IMR-90 (cell line): ENCODE measurements around the gene SEC16A. TPM values are rescaled to one million over a fixed set of nuclear protein-coding genes. Genes with fewer than 3 reads are reported as not detected.

Source experiments
- ATAC-seq: fragments of 200-7000 bp; cut with Tn5 transposase; 2 replicates; pipeline ENCODE4 v1.9.1; 2020; ENCODE audit warnings: low read depth, mild to moderate bottlenecking, moderate library complexity
- BruUV-seq: library from RNA; stranded (reverse); fragments of 400-500 nt; replicated peaks from 2 replicates; lab custom pipeline; 2021; lab: Mats Ljungman, UMichigan
- CTCF ChIA-PET: fragments of 300-600 bp; formaldehyde crosslinking; extraction: SDS; loops from one replicate; lab custom pipeline; 2021; ENCODE audit warnings: antibody characterized with exemption; lab: Yijun Ruan, JAX
- POLR2A ChIA-PET: fragments of 300-600 bp; sonication (Branson Sonifier 250); formaldehyde crosslinking; loops from one replicate; lab custom pipeline; 2022; ENCODE audit warnings: antibody characterized with exemption; ENCODE audit not compliant: unreplicated experiment; lab: Charles Lee
- DNase-seq: peaks from one replicate; pipeline ENCODE4 v3.0.0; 2013
- H2AFZ ChIP-seq: replicated peaks from 2 replicates; pipeline ENCODE3; 2013; ENCODE audit warnings: low read length, mild to moderate bottlenecking; ENCODE audit not compliant: poor library complexity
- H2AK5ac ChIP-seq: 2 replicates; pipeline ENCODE4 v1.6.1; 2013; ENCODE audit warnings: low read depth, low read length, inconsistent platforms
- H2AK9ac ChIP-seq: replicated peaks from 2 replicates; pipeline ENCODE3; 2013; ENCODE audit warnings: mild to moderate bottlenecking, low read depth, low read length, moderate library complexity; ENCODE audit not compliant: poor library complexity
- H2BK120ac ChIP-seq: 2 replicates; pipeline ENCODE4 v1.6.1; 2013; ENCODE audit warnings: low read depth, low read length, inconsistent platforms
- H2BK15ac ChIP-seq: 3 replicates; pipeline ENCODE4 v1.6.1; 2013; ENCODE audit warnings: low read depth, low read length, inconsistent platforms
- H2BK20ac ChIP-seq: 2 replicates; pipeline ENCODE4 v1.6.1; 2013; ENCODE audit warnings: low read depth, mild to moderate bottlenecking, inconsistent platforms, low read length, moderate library complexity
- H2BK5ac ChIP-seq: 2 replicates; pipeline ENCODE4 v1.6.1; 2013; ENCODE audit warnings: mild to moderate bottlenecking, low read depth, low read length, inconsistent platforms; ENCODE audit not compliant: poor library complexity, severe bottlenecking
- H3K14ac ChIP-seq: replicated peaks from 2 replicates; pipeline ENCODE4 v1.6.1; 2013; ENCODE audit warnings: low read depth, low read length, inconsistent platforms
- H3K18ac ChIP-seq: 2 replicates; pipeline ENCODE4 v1.6.1; 2013; ENCODE audit warnings: low read depth, low read length, control low read depth
- H3K23ac ChIP-seq: 2 replicates; pipeline ENCODE4 v1.6.1; 2013; ENCODE audit warnings: low read depth, low read length, inconsistent platforms
- H3K27ac ChIP-seq: 2 replicates; pipeline ENCODE4 v1.5.1; 2013; ENCODE audit warnings: mild to moderate bottlenecking, control low read depth, low read length; ENCODE audit not compliant: insufficient read depth
- H3K27me3 ChIP-seq: 2 replicates; pipeline ENCODE4 v1.6.1; 2013; ENCODE audit warnings: low read length; ENCODE audit not compliant: control insufficient read depth, insufficient read depth
- H3K36me3 ChIP-seq: 2 replicates; pipeline ENCODE4 v1.6.1; 2013; ENCODE audit warnings: low read length, mixed read lengths; ENCODE audit not compliant: control insufficient read depth, insufficient read depth
- H3K4ac ChIP-seq: 2 replicates; pipeline ENCODE4 v1.6.1; 2013; ENCODE audit warnings: low read depth, low read length, inconsistent platforms
- H3K4me1 ChIP-seq: 2 replicates; pipeline ENCODE4 v1.6.1; 2013; ENCODE audit warnings: low read length, mixed read lengths; ENCODE audit not compliant: control insufficient read depth, insufficient read depth
- H3K4me2 ChIP-seq: 2 replicates; pipeline ENCODE4 v1.6.1; 2013; ENCODE audit warnings: low read depth, mild to moderate bottlenecking, control low read depth, low read length, moderate library complexity
- H3K4me3 ChIP-seq: 2 replicates; pipeline ENCODE4 v1.5.1; 2013; ENCODE audit warnings: low read depth, mild to moderate bottlenecking, control low read depth, low read length, moderate library complexity; ENCODE audit not compliant: insufficient read depth
- H3K56ac ChIP-seq: 2 replicates; pipeline ENCODE4 v1.6.1; 2013; ENCODE audit warnings: low read length, inconsistent platforms; ENCODE audit not compliant: insufficient read depth; ENCODE audit errors: extremely low read depth
- H3K79me1 ChIP-seq, 2 experiments: 2 replicates each; pipeline ENCODE4 v1.6.1; 2013; ENCODE audit warnings: low read length in 2 of 2, inconsistent platforms in 1 of 2, low read depth in 1 of 2
- H3K9ac ChIP-seq: 2 replicates; pipeline ENCODE4 v1.6.1; 2013; ENCODE audit warnings: low read depth, low read length, control low read depth
- H3K9me1 ChIP-seq: 2 replicates; pipeline ENCODE4 v1.6.1; 2013; ENCODE audit warnings: low read length, inconsistent platforms; ENCODE audit not compliant: insufficient read depth
- H3K9me3 ChIP-seq: 2 replicates; pipeline ENCODE4 v1.6.1; 2013; ENCODE audit warnings: low read length; ENCODE audit not compliant: control insufficient read depth, insufficient read depth
- H4K20me1 ChIP-seq: 2 replicates; pipeline ENCODE4 v1.6.1; 2013; ENCODE audit warnings: low read length, inconsistent platforms; ENCODE audit not compliant: insufficient read depth
- H4K5ac ChIP-seq: 2 replicates; pipeline ENCODE4 v1.6.1; 2013; ENCODE audit warnings: mild to moderate bottlenecking, low read depth, low read length, control low read depth
- H4K8ac ChIP-seq, 2 experiments: 2 replicates each; pipeline ENCODE4 v1.6.1; 2013; ENCODE audit warnings: low read depth in 2 of 2, low read length in 2 of 2, control low read depth in 1 of 2, inconsistent platforms in 1 of 2
- H4K91ac ChIP-seq: 2 replicates; pipeline ENCODE4 v1.6.1; 2013; ENCODE audit warnings: low read depth, low read length, inconsistent platforms; ENCODE audit not compliant: insufficient read depth
- CTCF ChIP-seq: conservative IDR thresholded peaks from 2 replicates; pipeline ENCODE4 v1.5.1; 2012; ENCODE audit warnings: mild to moderate bottlenecking, low read depth, low read length, improper control_type of control experiment
- FOS ChIP-seq: fragments of 150-350 bp; IDR thresholded peaks from 2 replicates; pipeline ENCODE4 v1.6.1; 2016; ENCODE audit warnings: low read depth, low read length
- MAFK ChIP-seq: IDR thresholded peaks from 2 replicates; pipeline ENCODE4 v1.6.1; 2012; ENCODE audit warnings: low read depth, low read length, improper control_type of control experiment
- MAZ ChIP-seq: IDR thresholded peaks from 2 replicates; pipeline ENCODE4 v1.6.1; 2012; ENCODE audit warnings: low read depth, mild to moderate bottlenecking, low read length, improper control_type of control experiment, moderate library complexity, borderline replicate concordance
- NFE2L2 ChIP-seq: fragments of 150-350 bp; IDR thresholded peaks from 2 replicates; pipeline ENCODE4 v1.6.1; 2016; ENCODE audit warnings: low read depth, mild to moderate bottlenecking, low read length
- RCOR1 ChIP-seq: IDR thresholded peaks from 2 replicates; pipeline ENCODE4 v1.6.1; 2012; ENCODE audit warnings: mild to moderate bottlenecking, low read length, improper control_type of control experiment; ENCODE audit not compliant: insufficient replicate concordance
- SMC3 ChIP-seq: fragments of 150-350 bp; IDR thresholded peaks from 2 replicates; pipeline ENCODE4 v1.6.1; 2016; ENCODE audit warnings: low read depth, mild to moderate bottlenecking, antibody characterized with exemption, low read length, moderate library complexity
- WGBS, 2 experiments: methylation state at CpG; one replicate each; pipeline versions ENCODE4 v1.1.5 to v1.1.7; 2013; ENCODE audit warnings: missing lambda C conversion rate in 2 of 2; ENCODE audit not compliant: insufficient read length in 1 of 2; ENCODE audit errors: extremely low coverage in 2 of 2; 5-methylcytosine and 5-hydroxymethylcytosine counted together
- dilution Hi-C: fragments of 300-500 bp; cut with HindIII; formaldehyde crosslinking; loops from one replicate; pipeline ENCODE4 v1.14.3; 2018; ENCODE audit warnings: low sequenced_read_pairs; ENCODE audit not compliant: unreplicated experiment
- in situ Hi-C: fragments of 300-500 bp; cut with MboI; formaldehyde crosslinking; loops from 3 replicates; pipeline ENCODE4 v1.14.3; 2019; ENCODE audit warnings: low sequenced_read_pairs, inconsistent platforms, mixed read lengths
- intact Hi-C: fragments of 100-400 bp; cut with micrococcal nuclease; formaldehyde crosslinking; loops from 2 replicates; pipeline ENCODE4 v1.10.0; 2022
- polyA plus RNA-seq, 3 experiments: library from polyadenylated mRNA; depleted of rRNA; stranded (reverse); fragments of >200 nt; gene quantifications; 2 replicates each; pipeline ENCODE4 v1.2.3, GENCODE V29; 2012; ENCODE audit warnings: low replicate concordance in 1 of 3
- total RNA-seq: library from RNA; depleted of rRNA; stranded (reverse); fragments of >200 nt; gene quantifications from 2 replicates; pipeline ENCODE4 v1.2.3, GENCODE V29; 2012

The SEC16A gene
- total and polyA plus RNA-seq, 2 of the 4 experiments (the other 2 are of a cell fraction): 12.2 to 48.1 TPM

GRCh38 chr9:136493567-136493971 is 10.7 kb upstream of the SEC16A start:
- H3K79me1 ChIP-seq: no peaks in the 10 kb centered on the region
- H3K56ac ChIP-seq: no peak overlapping the region
- in situ Hi-C loops: loop anchor here (5.0 kb wide), 1 partner anchor 139 kb away; no protein-coding TSS in a partner anchor
- CTCF ChIA-PET: no interaction called here
- no peak overlapping the region for H4K5ac ChIP-seq
- DNase-seq (no peak), ATAC-seq (no peak)
- TF ChIP-seq SMC3 (no peak), MAZ (no peak), FOS (no peak), RCOR1 (no peak), CTCF (no peak), NFE2L2 (no peak), MAFK (no peak)
- H2BK20ac ChIP-seq: no peak overlapping the region
- H2BK120ac ChIP-seq: no peak overlapping the region
- POLR2A ChIA-PET: no interaction called here
- H4K91ac ChIP-seq: no peak overlapping the region
- no peak overlapping the region for H3K4me2 ChIP-seq
- no peaks in the 10 kb centered on the region for H3K9me1 ChIP-seq
- H4K20me1 ChIP-seq: no peaks in the 10 kb centered on the region
- H3K27me3 ChIP-seq: no peaks in the 10 kb centered on the region
- H3K36me3 ChIP-seq: peaks cover 30% of the 10 kb centered on the region
- no peaks in the 10 kb centered on the region for H3K4me1 ChIP-seq
- no peak overlapping the region for H3K4ac ChIP-seq
- no peak overlapping the region for H2AFZ ChIP-seq
- no peaks in the 10 kb centered on the region for H3K9me3 ChIP-seq
- no peak overlapping the region for H2BK5ac ChIP-seq
- no peak overlapping the region for H3K4me3 ChIP-seq
- H3K14ac ChIP-seq: no peak overlapping the region
- H3K27ac ChIP-seq: no peak overlapping the region
- H2AK9ac ChIP-seq: no peak overlapping the region
- H3K18ac ChIP-seq: no peak overlapping the region
- no TSS peak for BruUV-seq
- intact Hi-C loops: no loop called here
- H4K8ac ChIP-seq: no peak overlapping the region
- H3K23ac ChIP-seq: no peak overlapping the region
- H2BK15ac ChIP-seq: no peak overlapping the region
- H2AK5ac ChIP-seq: no peak overlapping the region
- no peak overlapping the region for H3K9ac ChIP-seq
- WGBS, 2 experiments: 93% methylated on average over 3 of the region's 8 CpGs; no CpG with 5 or more reads in 1 of the 2 experiments
- dilution Hi-C loops: no loop called here
